HCT116 (cell line): Measurements from ENCODE around the gene RAB26.
"Not testable (repeated sequence)": the region's sequence is repeated elsewhere in the genome, so short reads cannot be mapped to it uniquely, and the experiment has no call there.

Experiments
- CBX3 ChIP-seq: IDR thresholded peaks from 2 replicates; pipeline ENCODE4 v1.6.1; 2012; ENCODE audit warnings: low read depth
- EZH2 ChIP-seq: fragments of 200-600 bp; sonication (generic); IDR thresholded peaks from 2 replicates; pipeline ENCODE4 v1.6.1; 2017; ENCODE audit warnings: antibody characterized with exemption, mixed run types
- EZH2phosphoT487 ChIP-seq: fragments of 200-600 bp; IDR thresholded peaks from 2 replicates; pipeline ENCODE4 v1.6.1; 2018; ENCODE audit warnings: antibody characterized with exemption, borderline replicate concordance
- POLR2A ChIP-seq: IDR thresholded peaks from 2 replicates; pipeline ENCODE4 v1.7.0; 2011; ENCODE audit warnings: borderline replicate concordance; ENCODE audit not compliant: insufficient read depth, insufficient read length; ENCODE audit errors: extremely low read depth
- POLR2AphosphoS5 ChIP-seq: IDR thresholded peaks from 2 replicates; pipeline ENCODE4 v1.6.1; 2011; ENCODE audit warnings: mild to moderate bottlenecking, low read depth, low read length, moderate library complexity
- REST ChIP-seq: IDR thresholded peaks from 2 replicates; pipeline ENCODE4 v1.6.1; 2012; ENCODE audit warnings: low read depth
- SP1 ChIP-seq: IDR thresholded peaks from 2 replicates; pipeline ENCODE4 v1.6.1; 2012; ENCODE audit warnings: low read depth
- TCF7L2 ChIP-seq: IDR thresholded peaks from 2 replicates; pipeline ENCODE4 v1.7.0; 2011; ENCODE audit warnings: borderline replicate concordance, inconsistent platforms; ENCODE audit not compliant: insufficient read depth, insufficient read length; ENCODE audit errors: extremely low read depth
- YY1 ChIP-seq: IDR thresholded peaks from 2 replicates; pipeline ENCODE4 v1.6.1; 2011; ENCODE audit warnings: low read length, low read depth, moderate library complexity, mild to moderate bottlenecking; ENCODE audit not compliant: insufficient replicate concordance; ENCODE audit errors: extremely low read depth
- ZNF274 ChIP-seq: fragments of 200-500 bp; sonication (Bioruptor generic); IDR thresholded peaks from 2 replicates; pipeline ENCODE4 v1.6.1; 2014; ENCODE audit warnings: mild to moderate bottlenecking, low read depth, low read length, inconsistent platforms
- TF ChIP-seq, protein P1 (sequence below), 3 experiments: fragments of 200-600 bp in 1 of 3; sonication (generic) in 1 of 3; IDR thresholded peaks in 2 of 3; conservative IDR thresholded peaks in 1 of 3; 2 replicates each; pipeline ENCODE4 v1.5.1; 2012 to 2017; ENCODE audit warnings: low read depth in 2 of 3, low read length in 2 of 3, antibody characterized with exemption in 1 of 3, borderline replicate concordance in 1 of 3, control low read depth in 1 of 3, mild to moderate bottlenecking in 1 of 3, mixed read lengths in 1 of 3, mixed run types in 1 of 3, moderate library complexity in 1 of 3; ENCODE audit not compliant: insufficient read depth in 1 of 3
- TF ChIP-seq, protein P2 (sequence below): IDR thresholded peaks from 2 replicates; pipeline ENCODE4 v1.6.1; 2012

DNA sequence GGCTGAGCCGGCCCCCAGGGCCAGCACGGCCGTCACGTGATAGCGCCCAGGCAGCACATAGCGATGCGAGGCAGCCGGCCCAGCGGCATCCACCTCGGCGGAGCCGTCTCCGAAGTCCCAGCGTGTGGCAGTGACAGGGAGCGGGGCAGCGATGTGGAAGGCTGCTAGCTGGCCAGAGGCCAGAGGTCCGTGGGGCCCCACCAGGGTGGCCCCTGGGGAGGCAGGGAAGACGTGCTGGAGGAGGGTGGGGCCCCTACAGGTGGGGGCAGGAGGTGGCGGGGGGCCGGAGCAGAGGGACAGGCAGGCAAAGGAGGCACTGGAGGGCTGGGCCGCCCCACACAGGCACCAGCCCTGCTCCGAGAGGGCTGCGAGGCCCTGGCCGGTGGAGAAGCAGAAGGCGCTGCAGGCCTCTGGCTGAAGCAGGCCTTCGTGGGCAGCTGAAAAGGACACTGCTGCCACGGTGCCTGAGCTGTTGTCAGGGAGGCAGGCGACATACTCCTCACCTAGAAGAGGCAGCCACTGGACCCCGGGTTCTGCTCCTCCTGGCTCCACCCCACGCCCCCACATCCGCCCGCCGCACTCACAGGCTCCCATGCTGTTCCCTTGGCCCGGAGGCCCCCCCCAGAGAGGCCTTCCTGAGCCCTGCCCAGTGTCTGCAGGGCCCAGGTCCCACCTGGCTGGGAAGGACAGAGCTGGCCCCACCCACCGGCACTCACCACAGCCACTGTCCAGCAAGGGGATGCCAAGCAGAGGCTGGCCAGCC lies 30.3 kb upstream of the RAB26 start:
- TF ChIP-seq CBX3, ZNF274, REST, POLR2A, EZH2phosphoT487, YY1, POLR2AphosphoS5, EZH2, SP1, TCF7L2: not testable (repeated sequence)
- TF ChIP-seq, protein P1, sequence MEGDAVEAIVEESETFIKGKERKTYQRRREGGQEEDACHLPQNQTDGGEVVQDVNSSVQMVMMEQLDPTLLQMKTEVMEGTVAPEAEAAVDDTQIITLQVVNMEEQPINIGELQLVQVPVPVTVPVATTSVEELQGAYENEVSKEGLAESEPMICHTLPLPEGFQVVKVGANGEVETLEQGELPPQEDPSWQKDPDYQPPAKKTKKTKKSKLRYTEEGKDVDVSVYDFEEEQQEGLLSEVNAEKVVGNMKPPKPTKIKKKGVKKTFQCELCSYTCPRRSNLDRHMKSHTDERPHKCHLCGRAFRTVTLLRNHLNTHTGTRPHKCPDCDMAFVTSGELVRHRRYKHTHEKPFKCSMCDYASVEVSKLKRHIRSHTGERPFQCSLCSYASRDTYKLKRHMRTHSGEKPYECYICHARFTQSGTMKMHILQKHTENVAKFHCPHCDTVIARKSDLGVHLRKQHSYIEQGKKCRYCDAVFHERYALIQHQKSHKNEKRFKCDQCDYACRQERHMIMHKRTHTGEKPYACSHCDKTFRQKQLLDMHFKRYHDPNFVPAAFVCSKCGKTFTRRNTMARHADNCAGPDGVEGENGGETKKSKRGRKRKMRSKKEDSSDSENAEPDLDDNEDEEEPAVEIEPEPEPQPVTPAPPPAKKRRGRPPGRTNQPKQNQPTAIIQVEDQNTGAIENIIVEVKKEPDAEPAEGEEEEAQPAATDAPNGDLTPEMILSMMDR (IDR thresholded peaks at IDR 0.05 in 2 of 3, conservative IDR thresholded peaks at IDR 0.05 in 1 of 3; ENCODE audit: borderline replicate concordance in 1 of 3, insufficient read depth in 1 of 3, low read depth in 2 of 3, low read length in 2 of 3): not testable (repeated sequence)
- TF ChIP-seq, protein P2, sequence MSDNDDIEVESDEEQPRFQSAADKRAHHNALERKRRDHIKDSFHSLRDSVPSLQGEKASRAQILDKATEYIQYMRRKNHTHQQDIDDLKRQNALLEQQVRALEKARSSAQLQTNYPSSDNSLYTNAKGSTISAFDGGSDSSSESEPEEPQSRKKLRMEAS: not testable (repeated sequence)
